ENCODE measurements around the gene PMM1.

Gene PMM1

DNA sequence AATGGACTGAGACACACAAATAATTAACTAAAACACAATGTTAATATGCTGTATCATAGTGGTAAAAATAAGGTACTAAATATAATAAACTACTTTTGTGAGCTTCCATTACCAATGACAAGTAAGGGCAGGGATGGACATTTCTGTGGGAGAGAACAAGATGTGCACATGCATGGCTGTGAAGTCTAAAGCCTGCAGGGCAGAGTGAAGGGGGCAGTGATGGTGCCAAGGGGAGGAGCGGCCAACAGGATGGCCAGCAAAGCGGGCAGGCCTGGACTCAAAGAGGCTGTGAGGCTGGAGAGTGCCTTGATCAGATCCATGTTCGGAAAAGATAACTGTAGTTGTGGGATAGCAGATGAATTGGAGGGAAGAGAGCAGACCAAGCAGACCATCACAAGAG lies 18.7 kb upstream of the PMM1 start:
- no peak overlapping the region for H3K27ac ChIP-seq
- TF ChIP-seq, protein P1, sequence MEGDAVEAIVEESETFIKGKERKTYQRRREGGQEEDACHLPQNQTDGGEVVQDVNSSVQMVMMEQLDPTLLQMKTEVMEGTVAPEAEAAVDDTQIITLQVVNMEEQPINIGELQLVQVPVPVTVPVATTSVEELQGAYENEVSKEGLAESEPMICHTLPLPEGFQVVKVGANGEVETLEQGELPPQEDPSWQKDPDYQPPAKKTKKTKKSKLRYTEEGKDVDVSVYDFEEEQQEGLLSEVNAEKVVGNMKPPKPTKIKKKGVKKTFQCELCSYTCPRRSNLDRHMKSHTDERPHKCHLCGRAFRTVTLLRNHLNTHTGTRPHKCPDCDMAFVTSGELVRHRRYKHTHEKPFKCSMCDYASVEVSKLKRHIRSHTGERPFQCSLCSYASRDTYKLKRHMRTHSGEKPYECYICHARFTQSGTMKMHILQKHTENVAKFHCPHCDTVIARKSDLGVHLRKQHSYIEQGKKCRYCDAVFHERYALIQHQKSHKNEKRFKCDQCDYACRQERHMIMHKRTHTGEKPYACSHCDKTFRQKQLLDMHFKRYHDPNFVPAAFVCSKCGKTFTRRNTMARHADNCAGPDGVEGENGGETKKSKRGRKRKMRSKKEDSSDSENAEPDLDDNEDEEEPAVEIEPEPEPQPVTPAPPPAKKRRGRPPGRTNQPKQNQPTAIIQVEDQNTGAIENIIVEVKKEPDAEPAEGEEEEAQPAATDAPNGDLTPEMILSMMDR (IDR thresholded peaks at IDR 0.05): no peak
- no peak for TF ChIP-seq ZFX (IDR thresholded peaks at IDR 0.05; ENCODE audit: borderline replicate concordance)

DNA sequence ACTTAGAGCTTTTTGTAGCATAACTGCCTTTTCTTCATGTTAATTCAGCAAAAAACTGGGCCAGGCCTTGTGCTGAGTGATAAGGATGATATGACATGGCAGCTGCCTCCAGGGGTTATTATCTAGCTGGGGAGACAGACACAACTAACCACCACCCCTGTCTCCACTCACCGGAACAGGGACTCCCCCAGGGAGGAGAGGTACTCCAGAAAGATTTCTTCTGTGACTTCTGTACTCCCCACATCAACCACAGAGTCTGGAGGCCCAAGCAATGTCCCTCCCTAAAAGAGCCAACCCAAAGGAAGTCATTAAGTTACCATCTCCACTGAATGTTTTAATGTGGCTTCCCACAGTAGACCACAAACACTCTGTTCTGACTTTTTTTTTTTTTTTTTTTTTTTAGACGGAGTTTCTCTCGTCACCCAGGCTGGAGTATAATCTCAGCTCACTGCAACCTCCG lies 14.3 kb upstream of the PMM1 start:
- TF ChIP-seq, protein P1 (IDR thresholded peaks at IDR 0.05): no peak
- no peak for TF ChIP-seq ZFX (IDR thresholded peaks at IDR 0.05; ENCODE audit: borderline replicate concordance)
- H3K27ac ChIP-seq: no peak overlapping the region

DNA sequence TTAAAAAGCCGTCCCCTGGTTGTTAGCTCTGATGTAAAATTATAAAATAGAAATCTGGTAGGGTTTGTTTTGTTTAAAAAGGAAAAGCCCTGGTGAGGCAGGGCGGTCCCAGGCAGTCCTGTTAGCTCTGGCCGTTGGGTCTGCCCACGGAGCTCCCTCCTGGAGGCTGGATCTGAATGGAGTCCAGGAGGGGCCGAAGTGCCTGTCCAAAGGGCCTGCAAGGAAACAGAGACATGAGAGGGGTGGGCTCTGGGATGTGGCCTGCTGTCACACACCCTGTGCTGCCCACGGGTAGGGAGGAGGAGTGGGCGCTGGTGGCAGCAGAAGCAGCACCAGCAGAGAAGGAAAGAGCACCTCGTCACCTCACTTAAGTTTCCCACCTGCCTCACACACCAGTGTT lies 11.3 kb upstream of the PMM1 start:
- H3K27ac ChIP-seq: no peak overlapping the region
- no peak for TF ChIP-seq ZFX (IDR thresholded peaks at IDR 0.05; ENCODE audit: borderline replicate concordance)
- TF ChIP-seq, protein P1 (IDR thresholded peaks at IDR 0.05): no peak

DNA sequence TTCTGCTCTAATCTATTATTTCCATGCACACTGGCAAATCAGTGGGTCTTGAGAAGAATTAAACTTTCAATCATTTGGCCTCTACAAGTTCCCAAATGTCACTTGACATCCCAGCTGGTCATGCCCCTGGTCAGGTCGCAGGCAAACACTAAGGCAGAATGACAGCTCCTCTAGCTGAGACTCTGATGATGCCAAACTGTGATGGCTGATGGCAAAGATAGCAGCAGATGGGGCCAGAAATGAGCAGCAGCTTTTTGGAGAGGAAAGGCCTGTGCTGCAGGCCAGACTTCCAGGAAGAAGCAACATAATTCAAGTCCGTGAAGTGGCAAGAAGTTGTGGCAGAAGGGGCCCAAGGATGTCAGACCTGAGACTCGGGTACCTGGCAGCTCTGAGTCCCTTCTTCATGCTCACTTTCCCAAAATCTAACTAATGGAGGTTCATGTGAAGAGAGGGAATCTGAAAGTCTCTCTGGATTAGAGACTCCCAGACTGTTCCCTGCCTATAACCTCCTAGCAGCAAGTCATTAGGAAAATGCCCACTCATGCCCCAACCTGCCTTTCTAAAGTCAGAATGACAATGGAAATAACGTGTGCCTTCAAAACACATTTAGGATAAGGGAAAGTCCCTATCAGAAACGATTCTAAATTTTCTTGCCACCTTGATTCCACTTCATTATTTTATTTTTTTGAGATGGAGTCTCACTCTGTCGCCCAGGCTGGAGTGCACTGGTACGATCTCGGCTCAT lies 9.4 kb upstream of the PMM1 start:
- H3K27ac ChIP-seq: peak overlapping the region; percentile 33; the same call in 1 of the 2 replicates
- TF ChIP-seq ZFX (IDR thresholded peaks at IDR 0.05; ENCODE audit: borderline replicate concordance): no peak
- TF ChIP-seq, protein P1 (IDR thresholded peaks at IDR 0.05): no peak

DNA sequence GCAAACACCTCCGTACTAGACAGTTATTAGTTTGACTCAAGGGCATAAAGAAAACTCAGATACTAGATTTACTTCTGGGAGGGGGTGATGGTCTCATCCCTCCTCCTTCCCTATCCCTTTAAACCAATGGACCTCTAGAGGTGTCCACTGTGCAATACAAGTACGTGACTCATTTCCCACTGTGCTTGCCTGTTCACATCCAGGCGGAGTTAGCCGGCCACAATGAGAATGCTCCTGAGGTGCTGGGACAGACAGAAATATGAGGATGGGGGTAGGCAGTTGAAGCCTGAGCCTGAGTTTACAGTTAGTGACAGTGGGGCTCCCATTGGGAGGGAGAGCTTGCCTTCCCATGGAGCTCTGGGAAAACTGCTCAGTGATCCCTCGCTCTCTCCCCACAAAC lies 8.4 kb upstream of the PMM1 start:
- TF ChIP-seq ZFX (IDR thresholded peaks at IDR 0.05; ENCODE audit: borderline replicate concordance): no peak
- TF ChIP-seq, protein P1 (IDR thresholded peaks at IDR 0.05): no peak
- H3K27ac ChIP-seq: peak overlapping the region; percentile 40; the same call in 1 of the 2 replicates

DNA sequence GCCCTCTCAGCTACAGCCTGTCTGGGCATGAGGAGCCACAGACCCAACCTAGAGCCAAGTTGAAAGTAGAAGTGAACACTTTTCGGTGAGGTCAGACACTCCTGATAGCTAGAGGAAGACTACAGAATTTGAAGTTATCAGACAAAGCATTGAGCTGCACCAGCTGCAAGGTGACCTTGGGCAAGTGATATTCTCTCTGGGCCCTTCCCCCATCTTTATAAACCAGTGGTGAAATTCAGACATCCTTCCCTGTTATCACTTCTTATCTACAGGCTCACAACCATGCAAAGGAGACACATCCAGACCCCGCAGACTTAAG lies 8.0 kb upstream of the PMM1 start:
- peak overlapping the region; percentile 40 for H3K27ac ChIP-seq
- TF ChIP-seq, protein P1 (IDR thresholded peaks at IDR 0.05): peak; percentile 67
- no peak for TF ChIP-seq ZFX (IDR thresholded peaks at IDR 0.05; ENCODE audit: borderline replicate concordance)

DNA sequence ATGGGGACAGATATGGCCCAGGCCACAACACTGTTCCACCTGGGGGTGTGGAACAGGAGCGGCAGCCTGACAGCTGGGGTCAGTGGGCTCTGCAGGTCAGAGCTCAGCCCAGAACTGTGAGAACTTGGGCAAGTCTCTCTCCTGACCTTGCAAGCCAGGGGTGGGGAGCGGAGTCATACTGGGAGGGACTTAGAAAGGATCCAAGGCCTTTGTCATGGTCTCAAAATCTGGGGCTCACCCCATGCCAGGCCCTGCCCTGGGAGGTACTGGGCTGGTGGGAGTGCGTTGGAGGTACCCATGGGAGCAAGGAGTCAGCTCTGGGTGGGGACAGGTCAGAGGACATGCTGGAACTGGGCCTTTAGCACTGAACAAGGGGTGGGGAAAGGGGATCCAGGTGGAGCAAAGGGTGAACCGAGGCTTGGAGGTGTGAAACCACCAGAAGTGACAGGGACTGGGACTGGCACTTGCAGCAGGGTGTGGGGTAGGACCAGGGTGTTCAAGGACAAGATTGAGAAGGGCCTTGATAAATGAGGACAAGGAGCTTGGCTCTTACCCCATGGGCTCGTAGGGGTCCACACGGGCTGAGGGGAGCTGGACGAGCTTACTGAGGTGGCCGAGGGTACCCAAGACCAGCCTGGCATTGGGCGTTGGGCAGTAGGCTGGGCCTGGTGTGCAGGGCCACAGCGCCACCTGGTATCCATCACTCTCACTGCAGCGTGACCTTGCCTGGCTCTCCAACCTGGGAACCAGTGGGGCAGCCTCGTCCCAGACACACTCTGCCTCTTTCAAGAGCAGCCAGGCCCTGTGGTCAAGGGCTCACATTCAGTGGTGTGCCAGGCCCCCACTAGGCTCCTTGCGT lies 7.4 kb upstream of the PMM1 start:
- TF ChIP-seq, protein P1 (IDR thresholded peaks at IDR 0.05): peak; percentile 91
- TF ChIP-seq ZFX (IDR thresholded peaks at IDR 0.05; ENCODE audit: borderline replicate concordance): no peak
- peak overlapping the region; percentile 40 for H3K27ac ChIP-seq

Data from 22Rv1 (cell line).